Gastrocnemius medialis (tissue), 4 donors: Measurements from ENCODE around the gene NDUFB10. TPM values are rescaled to one million over a fixed set of nuclear protein-coding genes. Genes with fewer than 3 reads are reported as not detected.

Source experiments
- ATAC-seq, 2 donors: fragments of 150-250 bp; one replicate each; pipeline ENCODE4 v1.9.1; 2016
- DNase-seq, 2 donors: peaks; one replicate each; pipeline ENCODE4 v3.0.0-alpha.2; 2019
- H3K27ac ChIP-seq, 4 donors: fragments of 200-600 bp; sonication (generic); 1 replicate in 1 of 4; 2 replicates in 3 of 4; pipeline ENCODE4 v1.5.1; 2016 to 2018; ENCODE audit warnings: mild to moderate bottlenecking in 2 of 4, moderate library complexity in 1 of 4
- H3K27me3 ChIP-seq, 3 donors: fragments of 200-600 bp; sonication (generic) in 2 of 3; 1 replicate in 1 of 3; 2 replicates in 2 of 3; pipeline versions ENCODE4 v1.5.1 to v1.6.0; 2016 to 2019; ENCODE audit warnings: mild to moderate bottlenecking in 1 of 3, moderate library complexity in 1 of 3
- H3K36me3 ChIP-seq, 2 donors: fragments of 200-600 bp; sonication (generic) in 1 of 2; one replicate each; pipeline ENCODE4 v1.5.1; 2017 to 2018
- H3K4me1 ChIP-seq, 2 donors: fragments of 200-600 bp; sonication (generic) in 1 of 2; one replicate each; pipeline ENCODE4 v1.5.1; 2016 to 2017; ENCODE audit warnings: mild to moderate bottlenecking in 2 of 2
- H3K4me3 ChIP-seq, 4 donors: fragments of 200-600 bp; sonication (generic) in 3 of 4; 1 replicate in 1 of 4; 2 replicates in 3 of 4; pipeline ENCODE4 v1.5.1; 2016 to 2019; ENCODE audit warnings: mild to moderate bottlenecking in 2 of 4
- H3K9me3 ChIP-seq, 3 donors: fragments of 200-600 bp; sonication (generic) in 2 of 3; 1 replicate in 1 of 3; 2 replicates in 2 of 3; pipeline ENCODE4 v1.5.1; 2016 to 2019
- CTCF ChIP-seq, 5 experiments: fragments of 450-650 bp in 3 of 5; fragments of 200-600 bp in 2 of 5; sonication (generic) in 2 of 5; IDR thresholded peaks in 4 of 5; conservative IDR thresholded peaks in 1 of 5; 1 replicate in 4 of 5; 2 replicates in 1 of 5; pipeline ENCODE4 v1.5.1; 2016 to 2019; ENCODE audit warnings: antibody characterized with exemption in 5 of 5, mild to moderate bottlenecking in 3 of 5, moderate library complexity in 3 of 5
- POLR2A ChIP-seq, 2 donors: fragments of 450-650 bp; IDR thresholded peaks; one replicate each; pipeline ENCODE4 v1.6.1; 2017; ENCODE audit warnings: antibody characterized with exemption in 2 of 2, mild to moderate bottlenecking in 2 of 2, moderate library complexity in 2 of 2
- in situ Hi-C, 4 donors: fragments of 200-750 bp; cut with MboI; loops; one replicate each; pipeline versions ENCODE4 v1.15.0 to v1.8.0; 2017; ENCODE audit warnings: low sequenced_read_pairs in 4 of 4
- intact Hi-C: fragments of 100-400 bp; cut with DNase I; formaldehyde crosslinking; loops from one replicate; pipeline ENCODE4 v1.15.1; 2023; ENCODE audit warnings: low total_unique reads
- total RNA-seq, 4 donors: library from RNA; depleted of rRNA; stranded (reverse); fragments of >200 nt; gene quantifications; one replicate each; pipeline versions ENCODE4 v1.1.0 to v1.2.3, GENCODE V29; 2016

Gene NDUFB10
- total RNA-seq, 4 donors from 2014 or later, result 530 to 1,014 (median 743) TPM

GRCh38 chr16:1977875-1978268, 18.5 kb downstream of the NDUFB10 start:
- Histone ChIP-seq H3K27me3 (no peaks in the 10 kb centered on the region), H3K4me3 (no peak overlapping the region), H3K9me3 (no peaks in the 10 kb centered on the region), H3K27ac (no peak overlapping the region), H3K36me3 (peaks cover 0 to 48% of the 10 kb centered on the region in 2 donors), H3K4me1 (peaks cover 5 to 18% of the 10 kb centered on the region in 2 donors)
- DNase-seq (no peak), ATAC-seq (no peak)
- TF ChIP-seq CTCF (IDR thresholded peaks at IDR 0.05 in 4 of 5, conservative IDR thresholded peaks at IDR 0.05 in 1 of 5), result no peak
- no peak for TF ChIP-seq POLR2A (IDR thresholded peaks at IDR 0.05)
- intact Hi-C loops (no loop called here), in situ Hi-C loops (no loop called here)

- Histone ChIP-seq H3K27me3 (no peaks in the 10 kb centered on the region), H3K4me3 (no peak overlapping the region), H3K36me3 (peaks cover 0 to 48% of the 10 kb centered on the region in 2 donors), H3K27ac (no peak overlapping the region), H3K4me1 (peaks cover 7 to 11% of the 10 kb centered on the region in 2 donors), H3K9me3 (no peaks in the 10 kb centered on the region)
- DNase-seq (no peak), ATAC-seq (no peak)
- intact Hi-C loops (no loop called here), in situ Hi-C loops (no loop called here)
- TF ChIP-seq POLR2A (IDR thresholded peaks at IDR 0.05), result no peak
- TF ChIP-seq CTCF (IDR thresholded peaks at IDR 0.05 in 4 of 5, conservative IDR thresholded peaks at IDR 0.05 in 1 of 5), result no peak
Measured at GRCh38 chr16:1978476-1979120, 19.3 kb downstream of the NDUFB10 start.

- no peak overlapping the region for H3K27ac ChIP-seq
- no peak for ATAC-seq
- H3K36me3 ChIP-seq, result peaks cover 0 to 44% of the 10 kb centered on the region in 2 donors
- H3K9me3 ChIP-seq, result no peaks in the 10 kb centered on the region
- TF ChIP-seq CTCF (IDR thresholded peaks at IDR 0.05 in 4 of 5, conservative IDR thresholded peaks at IDR 0.05 in 1 of 5), result no peak
- no peak for TF ChIP-seq POLR2A (IDR thresholded peaks at IDR 0.05)
- no peaks in the 10 kb centered on the region for H3K27me3 ChIP-seq
- intact Hi-C loops (loop anchor here (10.0 kb wide), 1 partner anchor 365 kb away; the partner anchor contains the start of genes CRAMP1 and IFT140), in situ Hi-C loops (no loop called here)
- no peak overlapping the region for H3K4me3 ChIP-seq
- DNase-seq, result no peak
- peaks cover 7 to 13% of the 10 kb centered on the region in 2 donors for H3K4me1 ChIP-seq
Measured at GRCh38 chr16:1979271-1980029, 20.1 kb downstream of the NDUFB10 start.

GRCh38 chr16:1980030-1980769, 20.9 kb downstream of the NDUFB10 start:
- H3K27me3 ChIP-seq, result no peaks in the 10 kb centered on the region
- H3K4me1 ChIP-seq, result peaks cover 13 to 21% of the 10 kb centered on the region in 2 donors
- H3K4me3 ChIP-seq, result no peak overlapping the region
- in situ Hi-C loops, result no loop called here
- no peak overlapping the region for H3K27ac ChIP-seq
- intact Hi-C loops, result loop anchor here (10.0 kb wide), 1 partner anchor 365 kb away; the partner anchor contains the start of genes CRAMP1 and IFT140
- ATAC-seq (no peak), DNase-seq (peak in 1 of 2 donors; percentile 64)
- peaks cover 0 to 37% of the 10 kb centered on the region in 2 donors for H3K36me3 ChIP-seq
- TF ChIP-seq CTCF (IDR thresholded peaks at IDR 0.05 in 4 of 5, conservative IDR thresholded peaks at IDR 0.05 in 1 of 5) (no peak), POLR2A (IDR thresholded peaks at IDR 0.05) (no peak)
- no peaks in the 10 kb centered on the region for H3K9me3 ChIP-seq
